IMR-90 (cell line): ENCODE data around the gene TRIP4. TPM values are rescaled to one million over a fixed set of nuclear protein-coding genes. Genes with fewer than 3 reads are reported as not detected.

Source experiments
- ATAC-seq: fragments of 200-7000 bp; cut with Tn5 transposase; 2 replicates; pipeline ENCODE4 v1.9.1; 2020; ENCODE audit warnings: low read depth, mild to moderate bottlenecking, moderate library complexity
- BruUV-seq: library from RNA; stranded (reverse); fragments of 400-500 nt; replicated peaks from 2 replicates; lab custom pipeline; 2021; lab: Mats Ljungman, UMichigan
- CTCF ChIA-PET: fragments of 300-600 bp; formaldehyde crosslinking; extraction: SDS; loops from one replicate; lab custom pipeline; 2021; ENCODE audit warnings: antibody characterized with exemption; lab: Yijun Ruan, JAX
- POLR2A ChIA-PET: fragments of 300-600 bp; sonication (Branson Sonifier 250); formaldehyde crosslinking; loops from one replicate; lab custom pipeline; 2022; ENCODE audit warnings: antibody characterized with exemption; ENCODE audit not compliant: unreplicated experiment; lab: Charles Lee
- DNase-seq: peaks from one replicate; pipeline ENCODE4 v3.0.0; 2013
- H2AFZ ChIP-seq: replicated peaks from 2 replicates; pipeline ENCODE3; 2013; ENCODE audit warnings: low read length, mild to moderate bottlenecking; ENCODE audit not compliant: poor library complexity
- H2AK5ac ChIP-seq: 2 replicates; pipeline ENCODE4 v1.6.1; 2013; ENCODE audit warnings: low read depth, low read length, inconsistent platforms
- H2AK9ac ChIP-seq: replicated peaks from 2 replicates; pipeline ENCODE3; 2013; ENCODE audit warnings: mild to moderate bottlenecking, low read depth, low read length, moderate library complexity; ENCODE audit not compliant: poor library complexity
- H2BK120ac ChIP-seq: 2 replicates; pipeline ENCODE4 v1.6.1; 2013; ENCODE audit warnings: low read depth, low read length, inconsistent platforms
- H2BK15ac ChIP-seq: 3 replicates; pipeline ENCODE4 v1.6.1; 2013; ENCODE audit warnings: low read depth, low read length, inconsistent platforms
- H2BK20ac ChIP-seq: 2 replicates; pipeline ENCODE4 v1.6.1; 2013; ENCODE audit warnings: low read depth, mild to moderate bottlenecking, inconsistent platforms, low read length, moderate library complexity
- H2BK5ac ChIP-seq: 2 replicates; pipeline ENCODE4 v1.6.1; 2013; ENCODE audit warnings: mild to moderate bottlenecking, low read depth, low read length, inconsistent platforms; ENCODE audit not compliant: poor library complexity, severe bottlenecking
- H3K14ac ChIP-seq: replicated peaks from 2 replicates; pipeline ENCODE4 v1.6.1; 2013; ENCODE audit warnings: low read depth, low read length, inconsistent platforms
- H3K18ac ChIP-seq: 2 replicates; pipeline ENCODE4 v1.6.1; 2013; ENCODE audit warnings: low read depth, low read length, control low read depth
- H3K23ac ChIP-seq: 2 replicates; pipeline ENCODE4 v1.6.1; 2013; ENCODE audit warnings: low read depth, low read length, inconsistent platforms
- H3K27ac ChIP-seq: 2 replicates; pipeline ENCODE4 v1.5.1; 2013; ENCODE audit warnings: mild to moderate bottlenecking, control low read depth, low read length; ENCODE audit not compliant: insufficient read depth
- H3K27me3 ChIP-seq: 2 replicates; pipeline ENCODE4 v1.6.1; 2013; ENCODE audit warnings: low read length; ENCODE audit not compliant: control insufficient read depth, insufficient read depth
- H3K36me3 ChIP-seq: 2 replicates; pipeline ENCODE4 v1.6.1; 2013; ENCODE audit warnings: low read length, mixed read lengths; ENCODE audit not compliant: control insufficient read depth, insufficient read depth
- H3K4ac ChIP-seq: 2 replicates; pipeline ENCODE4 v1.6.1; 2013; ENCODE audit warnings: low read depth, low read length, inconsistent platforms
- H3K4me1 ChIP-seq: 2 replicates; pipeline ENCODE4 v1.6.1; 2013; ENCODE audit warnings: low read length, mixed read lengths; ENCODE audit not compliant: control insufficient read depth, insufficient read depth
- H3K4me2 ChIP-seq: 2 replicates; pipeline ENCODE4 v1.6.1; 2013; ENCODE audit warnings: low read depth, mild to moderate bottlenecking, control low read depth, low read length, moderate library complexity
- H3K4me3 ChIP-seq: 2 replicates; pipeline ENCODE4 v1.5.1; 2013; ENCODE audit warnings: low read depth, mild to moderate bottlenecking, control low read depth, low read length, moderate library complexity; ENCODE audit not compliant: insufficient read depth
- H3K56ac ChIP-seq: 2 replicates; pipeline ENCODE4 v1.6.1; 2013; ENCODE audit warnings: low read length, inconsistent platforms; ENCODE audit not compliant: insufficient read depth; ENCODE audit errors: extremely low read depth
- H3K79me1 ChIP-seq, 2 experiments: 2 replicates each; pipeline ENCODE4 v1.6.1; 2013; ENCODE audit warnings: low read length in 2 of 2, inconsistent platforms in 1 of 2, low read depth in 1 of 2
- H3K9ac ChIP-seq: 2 replicates; pipeline ENCODE4 v1.6.1; 2013; ENCODE audit warnings: low read depth, low read length, control low read depth
- H3K9me1 ChIP-seq: 2 replicates; pipeline ENCODE4 v1.6.1; 2013; ENCODE audit warnings: low read length, inconsistent platforms; ENCODE audit not compliant: insufficient read depth
- H3K9me3 ChIP-seq: 2 replicates; pipeline ENCODE4 v1.6.1; 2013; ENCODE audit warnings: low read length; ENCODE audit not compliant: control insufficient read depth, insufficient read depth
- H4K20me1 ChIP-seq: 2 replicates; pipeline ENCODE4 v1.6.1; 2013; ENCODE audit warnings: low read length, inconsistent platforms; ENCODE audit not compliant: insufficient read depth
- H4K5ac ChIP-seq: 2 replicates; pipeline ENCODE4 v1.6.1; 2013; ENCODE audit warnings: mild to moderate bottlenecking, low read depth, low read length, control low read depth
- H4K8ac ChIP-seq, 2 experiments: 2 replicates each; pipeline ENCODE4 v1.6.1; 2013; ENCODE audit warnings: low read depth in 2 of 2, low read length in 2 of 2, control low read depth in 1 of 2, inconsistent platforms in 1 of 2
- H4K91ac ChIP-seq: 2 replicates; pipeline ENCODE4 v1.6.1; 2013; ENCODE audit warnings: low read depth, low read length, inconsistent platforms; ENCODE audit not compliant: insufficient read depth
- CEBPB ChIP-seq: IDR thresholded peaks from 2 replicates; pipeline ENCODE4 v1.6.1; 2012; ENCODE audit warnings: low read depth, low read length, improper control_type of control experiment
- CHD1 ChIP-seq: IDR thresholded peaks from 2 replicates; pipeline ENCODE4 v1.6.1; 2012; ENCODE audit warnings: low read depth, low read length, improper control_type of control experiment
- FOS ChIP-seq: fragments of 150-350 bp; IDR thresholded peaks from 2 replicates; pipeline ENCODE4 v1.6.1; 2016; ENCODE audit warnings: low read depth, low read length
- RCOR1 ChIP-seq: IDR thresholded peaks from 2 replicates; pipeline ENCODE4 v1.6.1; 2012; ENCODE audit warnings: mild to moderate bottlenecking, low read length, improper control_type of control experiment; ENCODE audit not compliant: insufficient replicate concordance
- USF2 ChIP-seq: fragments of 150-350 bp; IDR thresholded peaks from 2 replicates; pipeline ENCODE4 v1.6.1; 2017; ENCODE audit warnings: mild to moderate bottlenecking, antibody characterized with exemption, low read length, low read depth
- WGBS, 2 experiments: methylation state at CpG; one replicate each; pipeline versions ENCODE4 v1.1.5 to v1.1.7; 2013; ENCODE audit warnings: missing lambda C conversion rate in 2 of 2; ENCODE audit not compliant: insufficient read length in 1 of 2; ENCODE audit errors: extremely low coverage in 2 of 2; 5-methylcytosine and 5-hydroxymethylcytosine counted together
- dilution Hi-C: fragments of 300-500 bp; cut with HindIII; formaldehyde crosslinking; loops from one replicate; pipeline ENCODE4 v1.14.3; 2018; ENCODE audit warnings: low sequenced_read_pairs; ENCODE audit not compliant: unreplicated experiment
- in situ Hi-C: fragments of 300-500 bp; cut with MboI; formaldehyde crosslinking; loops from 3 replicates; pipeline ENCODE4 v1.14.3; 2019; ENCODE audit warnings: low sequenced_read_pairs, inconsistent platforms, mixed read lengths
- intact Hi-C: fragments of 100-400 bp; cut with micrococcal nuclease; formaldehyde crosslinking; loops from 2 replicates; pipeline ENCODE4 v1.10.0; 2022
- polyA plus RNA-seq, 3 experiments: library from polyadenylated mRNA; depleted of rRNA; stranded (reverse); fragments of >200 nt; gene quantifications; 2 replicates each; pipeline ENCODE4 v1.2.3, GENCODE V29; 2012; ENCODE audit warnings: low replicate concordance in 1 of 3
- total RNA-seq: library from RNA; depleted of rRNA; stranded (reverse); fragments of >200 nt; gene quantifications from 2 replicates; pipeline ENCODE4 v1.2.3, GENCODE V29; 2012

Gene TRIP4
- total and polyA plus RNA-seq, 2 of the 4 experiments (the other 2 are of a cell fraction), result 13.1 to 19.4 TPM

DNA sequence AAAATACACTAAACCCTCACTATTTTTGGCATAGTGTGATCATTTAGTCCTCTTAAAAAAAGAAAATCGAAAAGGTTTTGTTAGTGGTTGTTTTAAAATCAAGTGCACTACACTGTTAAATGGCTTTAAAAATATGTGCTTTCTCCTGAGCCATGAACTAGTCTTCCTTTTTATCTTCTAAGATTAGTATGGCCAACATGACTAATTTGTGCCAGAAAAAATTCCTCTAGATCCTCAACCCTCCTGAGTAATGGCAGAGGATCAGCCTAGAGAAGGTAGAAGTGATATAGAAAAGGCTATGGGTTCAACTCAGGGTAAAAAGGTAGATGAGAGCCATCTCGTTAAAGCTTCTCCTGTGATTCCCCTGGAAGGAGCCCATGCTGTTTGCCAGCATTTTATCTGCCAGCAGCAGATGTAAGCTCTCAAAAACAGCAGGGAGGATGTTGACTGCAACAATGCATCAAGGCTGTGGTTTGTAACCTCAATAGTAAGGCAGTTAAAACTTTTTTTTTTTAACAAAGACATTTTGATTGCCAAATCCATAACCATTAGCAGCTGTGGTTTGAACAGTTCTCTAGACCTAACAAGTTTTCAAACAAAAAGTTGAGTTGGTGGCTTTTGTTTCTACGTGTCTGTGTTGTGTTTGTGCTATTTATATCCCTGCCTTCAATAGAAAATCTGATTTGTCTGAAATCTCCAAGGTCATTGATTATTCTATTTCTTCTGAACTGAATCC is 42.5 kb downstream of the TRIP4 start:
- no peak overlapping the region for H2BK15ac ChIP-seq
- H3K9me3 ChIP-seq, result no peaks in the 10 kb centered on the region
- H3K27me3 ChIP-seq, result no peaks in the 10 kb centered on the region
- H4K8ac ChIP-seq, result no peak overlapping the region
- no peak overlapping the region; the same call in 1 of the 2 replicates for H3K23ac ChIP-seq
- peaks cover 3 to 18% of the 10 kb centered on the region in 2 experiments; a peak in 3 of 4 replicates for H3K79me1 ChIP-seq
- H3K4me1 ChIP-seq, result peaks cover 4% of the 10 kb centered on the region; the same call in 1 of the 2 replicates
- H3K9me1 ChIP-seq, result no peaks in the 10 kb centered on the region
- H3K27ac ChIP-seq, result no peak overlapping the region; the same call in 1 of the 2 replicates
- dilution Hi-C loops (no loop called here), intact Hi-C loops (loop anchor here (5.0 kb wide), 1 partner anchor 297 kb away; no protein-coding TSS in a partner anchor), in situ Hi-C loops (loop anchor here (5.0 kb wide), 1 partner anchor 237 kb away; no protein-coding TSS in a partner anchor)
- H2BK20ac ChIP-seq, result peak overlapping the region; percentile 49; the same call in 1 of the 2 replicates
- no peak overlapping the region for H4K5ac ChIP-seq
- TF ChIP-seq FOS (no peak), USF2 (no peak), RCOR1 (no peak), CHD1 (no peak), CEBPB (peak; percentile 67)
- no peak overlapping the region for H2AK9ac ChIP-seq
- H2AFZ ChIP-seq, result no peak overlapping the region
- peak overlapping the region; percentile 77 for H2BK5ac ChIP-seq
- DNase-seq (peak; percentile 93), ATAC-seq (peak; percentile 66)
- H2AK5ac ChIP-seq, result no peak overlapping the region
- peak overlapping the region; percentile 0; the same call in 1 of the 2 replicates for H3K4ac ChIP-seq
- POLR2A ChIA-PET, result interaction anchor here (0.7 kb wide), 1 partner anchor 28 kb away, joined by 3 read pairs; no protein-coding TSS in a partner anchor
- no peak overlapping the region for H3K9ac ChIP-seq
- peaks cover 8% of the 10 kb centered on the region for H3K36me3 ChIP-seq
- no peak overlapping the region for H3K56ac ChIP-seq
- peak overlapping the region; percentile 16; the same call in 1 of the 2 replicates for H3K18ac ChIP-seq
- WGBS, 2 experiments, result 0% methylated on average over 1 of the region's 3 CpGs; no CpG with 5 or more reads in 1 of the 2 experiments
- H3K4me3 ChIP-seq, result no peak overlapping the region
- no peak overlapping the region for H3K14ac ChIP-seq
- H4K91ac ChIP-seq, result no peak overlapping the region
- peak overlapping the region; percentile 23; the same call in 1 of the 2 replicates for H2BK120ac ChIP-seq
- CTCF ChIA-PET, result interaction anchor here (0.6 to 1.6 kb wide), 5 partner anchors 14 to 256 kb away, joined by 3 to 10 read pairs (median 5); no protein-coding TSS in a partner anchor
- H3K4me2 ChIP-seq, result peak overlapping the region; percentile 35; the same call in 1 of the 2 replicates
- no TSS peak for BruUV-seq
- H4K20me1 ChIP-seq, result no peaks in the 10 kb centered on the region
